ENCODE results near the gene TUFM.
"Not testable (repeated sequence)": the region's sequence is repeated elsewhere in the genome, so short reads cannot be mapped to it uniquely, and the experiment has no call there.

Gene TUFM

DNA sequence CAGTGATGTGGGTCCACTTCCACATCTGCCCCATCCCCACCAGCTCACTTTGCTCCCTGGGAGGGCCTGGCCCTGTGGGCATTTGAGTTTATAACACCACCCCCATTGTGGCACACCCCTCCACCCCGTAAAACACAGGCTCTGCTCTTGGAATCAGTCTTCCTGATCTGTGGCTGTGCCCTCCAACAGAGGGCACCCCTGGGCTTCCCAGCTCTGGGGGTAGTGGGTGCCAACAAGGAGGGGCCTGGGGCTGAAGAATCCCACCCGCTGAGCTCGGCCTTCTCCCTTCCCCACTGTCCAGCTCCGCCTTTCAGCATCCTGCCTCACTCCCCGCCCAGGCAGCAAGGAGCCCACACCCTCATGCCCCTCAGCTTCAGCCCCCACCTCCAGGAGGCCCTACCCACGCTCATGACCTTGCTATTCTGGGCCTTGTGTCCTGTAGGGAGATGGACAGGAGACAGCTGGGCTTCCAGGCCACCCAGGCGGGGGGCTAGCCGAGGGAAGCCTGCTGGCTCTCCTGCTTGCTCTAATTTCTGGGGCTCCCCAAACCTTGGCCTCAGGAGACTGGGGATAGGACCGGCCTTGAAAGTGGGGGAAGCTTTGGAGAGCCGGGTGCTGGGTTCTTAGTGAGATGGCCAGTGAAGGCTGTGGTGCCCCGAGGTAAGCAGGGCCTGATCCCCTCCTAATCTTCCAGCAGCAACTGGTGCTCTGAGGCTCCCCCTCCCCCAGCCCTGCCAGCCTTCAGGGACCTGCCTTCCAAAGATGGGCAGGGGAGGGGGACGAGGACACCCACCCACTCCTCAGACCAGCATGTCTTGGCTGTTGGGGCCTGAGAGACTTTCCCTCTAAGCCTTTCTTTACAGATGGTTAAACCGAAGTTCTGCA lies 29.2 kb upstream of the TUFM start:
- DNase-seq (ENCODE audit: low spot score): peak; percentile 13

DNA sequence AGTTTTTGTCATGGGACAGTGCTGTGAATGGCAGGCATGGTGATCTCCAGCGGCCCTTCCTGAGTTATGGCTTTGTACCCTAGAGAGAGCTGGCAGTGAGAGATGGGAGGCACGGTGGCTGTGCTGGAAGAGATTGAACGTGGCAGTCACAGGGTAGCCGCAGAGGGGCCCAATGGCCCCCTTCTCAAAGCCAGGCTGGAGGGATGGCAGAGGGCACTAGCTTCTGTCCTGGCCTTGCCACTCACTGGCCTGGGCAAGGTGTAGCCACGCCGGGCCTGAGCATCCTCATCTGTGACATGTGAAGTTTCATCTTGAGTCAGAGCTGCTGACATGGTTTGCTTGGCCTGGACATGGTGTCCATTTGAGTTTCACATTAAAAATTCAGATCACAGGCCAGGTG lies 28.3 kb upstream of the TUFM start:
- DNase-seq (ENCODE audit: low spot score): no peak

DNA sequence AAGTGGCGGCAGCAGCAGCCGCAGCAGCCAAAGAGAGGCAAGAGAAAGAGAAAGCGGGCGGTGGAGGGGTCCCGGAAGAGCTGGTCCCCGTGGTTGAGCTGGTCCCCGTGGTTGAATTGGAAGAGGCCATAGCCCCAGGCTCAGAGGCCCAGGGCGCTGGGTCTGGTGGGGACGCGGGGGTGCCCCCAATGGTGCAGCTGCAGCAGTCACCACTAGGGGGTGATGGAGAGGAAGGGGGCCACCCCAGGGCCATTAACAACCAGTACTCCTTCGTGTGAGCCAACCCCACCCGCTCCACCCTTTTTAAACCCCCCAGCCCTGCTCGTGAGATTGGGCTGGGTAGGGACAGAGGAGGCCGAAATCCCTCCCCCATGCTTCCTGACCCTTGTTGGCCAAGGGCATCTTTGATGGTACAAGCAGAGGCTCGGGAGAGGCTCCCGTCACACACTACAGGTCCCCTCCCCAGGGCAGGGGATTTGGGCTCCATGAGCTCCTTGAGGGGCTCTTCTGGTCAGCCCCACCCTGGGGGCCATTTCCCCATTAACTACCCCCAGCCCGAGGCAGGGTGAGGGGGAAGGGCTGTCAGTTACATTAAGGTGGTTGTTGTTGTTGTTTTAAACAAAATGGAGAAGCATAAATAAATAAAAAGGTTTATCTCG lies 27.5 kb upstream of the TUFM start:
- DNase-seq (ENCODE audit: low spot score): no peak

DNA sequence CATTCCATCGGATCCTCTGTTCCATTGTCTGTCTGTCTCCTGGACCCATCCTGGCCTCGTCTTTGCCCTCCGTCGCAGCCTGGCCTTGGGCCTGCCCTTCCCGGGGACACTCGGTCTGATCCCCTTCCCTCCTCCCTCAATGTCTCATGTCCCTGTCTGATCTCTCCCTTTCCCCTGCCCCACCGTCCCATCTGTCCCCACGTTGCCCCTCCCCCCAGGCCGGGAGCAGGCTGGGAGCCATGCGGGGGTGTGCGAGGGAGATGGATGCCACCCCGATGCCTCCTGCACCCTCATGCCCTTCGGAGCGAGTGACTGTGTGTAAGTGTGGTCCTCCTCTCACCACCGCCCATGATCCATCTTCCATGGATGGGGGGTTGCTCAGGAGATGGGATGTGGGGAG lies 26.8 kb upstream of the TUFM start:
- no peak for DNase-seq (ENCODE audit: low spot score)

DNA sequence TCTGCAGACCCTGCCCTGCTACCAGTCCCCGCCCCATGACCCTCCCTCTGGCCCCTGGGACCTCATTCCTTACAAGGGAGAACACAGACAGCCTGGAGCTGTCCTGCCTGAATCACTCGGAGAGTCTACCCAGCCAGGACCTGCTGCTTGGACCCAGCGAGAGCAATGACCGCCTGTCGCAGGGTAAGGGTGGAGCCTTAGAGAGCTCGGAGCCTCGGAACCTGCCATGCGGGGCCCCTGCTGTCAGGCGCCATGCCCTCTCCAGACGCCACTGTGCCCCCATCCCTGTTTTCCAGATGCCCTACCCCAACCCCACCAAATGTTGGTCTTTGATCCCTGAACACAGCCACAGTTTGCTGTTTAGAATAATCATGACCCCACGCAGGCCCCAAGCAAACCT lies 23.1 kb upstream of the TUFM start:
- no peak for DNase-seq (ENCODE audit: low spot score)

DNA sequence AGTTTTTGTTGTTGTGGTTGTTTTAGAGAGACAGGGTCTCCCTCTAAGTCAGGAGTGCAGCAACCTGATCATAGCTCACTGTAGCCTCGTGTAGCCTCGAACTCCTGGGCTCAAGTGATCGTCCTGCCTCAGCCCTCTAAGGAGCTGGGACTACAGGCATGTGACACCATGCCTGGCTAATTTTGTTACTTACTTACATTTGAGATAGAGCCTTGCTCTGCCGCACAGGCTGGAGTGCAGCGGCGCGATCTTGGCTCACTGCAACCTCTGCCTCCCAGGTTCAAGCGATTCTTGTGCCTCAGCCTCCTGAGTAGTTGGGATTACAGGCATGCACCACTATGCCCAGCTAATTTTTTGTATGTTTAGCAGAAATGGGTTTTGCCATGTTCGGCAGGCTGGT lies 21.5 kb upstream of the TUFM start:
- DNase-seq (ENCODE audit: low spot score): not testable (repeated sequence)

DNA sequence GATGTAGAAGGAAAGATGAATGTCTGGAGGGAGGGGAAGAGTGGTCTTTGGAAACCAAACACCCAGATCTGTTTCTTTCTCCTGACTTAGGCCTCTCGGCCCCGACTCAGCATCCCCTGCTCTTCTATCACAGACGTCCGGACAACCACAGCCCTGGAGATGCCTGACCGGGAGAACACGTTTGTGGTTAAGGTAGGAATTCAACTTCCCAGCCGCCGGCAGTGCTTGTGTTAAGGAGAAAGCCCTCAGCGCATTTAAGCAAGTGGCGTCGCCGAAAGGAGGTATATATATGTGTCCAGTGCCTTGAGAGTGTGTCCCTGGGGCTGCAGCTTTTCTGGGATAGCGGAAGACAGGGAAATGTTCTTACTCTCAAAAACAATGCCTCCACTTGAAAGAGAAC lies 21.1 kb upstream of the TUFM start:
- no peak for DNase-seq (ENCODE audit: low spot score)

DNA sequence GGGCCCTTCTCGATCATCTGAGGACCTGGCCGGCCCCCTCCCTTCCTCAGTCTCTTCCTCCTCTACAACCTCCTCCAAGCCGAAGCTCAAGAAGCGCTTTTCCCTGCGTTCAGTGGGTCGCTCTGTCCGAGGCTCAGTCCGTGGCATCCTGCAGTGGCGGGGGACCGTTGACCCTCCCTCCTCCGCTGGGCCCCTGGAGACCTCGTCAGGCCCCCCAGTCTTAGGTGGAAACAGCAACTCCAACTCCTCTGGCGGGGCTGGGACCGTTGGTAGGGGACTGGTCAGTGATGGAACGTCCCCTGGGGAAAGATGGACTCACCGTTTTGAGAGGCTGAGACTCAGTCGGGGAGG lies 20.3 kb upstream of the TUFM start:
- DNase-seq (ENCODE audit: low spot score): no peak

DNA sequence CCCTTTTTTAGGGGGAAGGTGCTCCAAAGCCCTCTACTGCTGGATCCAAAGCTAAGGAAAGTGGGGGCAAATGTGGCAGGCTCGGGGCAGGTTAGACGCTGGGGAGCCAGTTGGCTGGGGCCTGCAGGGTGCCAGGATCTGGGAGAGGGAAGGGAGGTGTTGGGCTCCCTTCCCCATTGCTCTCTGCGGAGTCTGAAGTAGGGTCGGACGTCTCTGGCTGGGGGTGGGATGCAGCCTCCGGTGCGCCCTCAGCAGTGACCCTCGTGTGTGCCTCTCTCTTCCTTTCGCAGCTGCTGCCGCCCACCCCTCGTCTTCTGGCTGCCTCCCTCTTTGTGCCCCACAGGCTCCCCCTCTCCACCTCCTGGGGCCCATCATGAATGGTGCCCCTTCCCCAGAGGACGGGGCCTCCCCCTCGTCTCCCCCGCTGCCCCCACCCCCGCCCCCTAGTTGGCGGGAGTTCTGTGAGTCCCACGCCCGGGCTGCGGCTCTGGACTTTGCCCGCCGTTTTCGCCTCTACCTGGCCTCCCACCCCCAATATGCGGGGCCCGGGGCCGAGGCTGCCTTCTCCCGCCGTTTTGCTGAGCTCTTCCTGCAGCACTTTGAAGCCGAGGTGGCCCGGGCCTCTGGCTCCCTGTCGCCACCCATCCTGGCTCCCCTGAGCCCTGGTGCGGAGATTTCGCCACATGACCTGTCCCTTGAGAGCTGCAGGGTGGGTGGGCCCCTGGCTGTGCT lies 19.7 kb upstream of the TUFM start:
- no peak for DNase-seq (ENCODE audit: low spot score)

DNA sequence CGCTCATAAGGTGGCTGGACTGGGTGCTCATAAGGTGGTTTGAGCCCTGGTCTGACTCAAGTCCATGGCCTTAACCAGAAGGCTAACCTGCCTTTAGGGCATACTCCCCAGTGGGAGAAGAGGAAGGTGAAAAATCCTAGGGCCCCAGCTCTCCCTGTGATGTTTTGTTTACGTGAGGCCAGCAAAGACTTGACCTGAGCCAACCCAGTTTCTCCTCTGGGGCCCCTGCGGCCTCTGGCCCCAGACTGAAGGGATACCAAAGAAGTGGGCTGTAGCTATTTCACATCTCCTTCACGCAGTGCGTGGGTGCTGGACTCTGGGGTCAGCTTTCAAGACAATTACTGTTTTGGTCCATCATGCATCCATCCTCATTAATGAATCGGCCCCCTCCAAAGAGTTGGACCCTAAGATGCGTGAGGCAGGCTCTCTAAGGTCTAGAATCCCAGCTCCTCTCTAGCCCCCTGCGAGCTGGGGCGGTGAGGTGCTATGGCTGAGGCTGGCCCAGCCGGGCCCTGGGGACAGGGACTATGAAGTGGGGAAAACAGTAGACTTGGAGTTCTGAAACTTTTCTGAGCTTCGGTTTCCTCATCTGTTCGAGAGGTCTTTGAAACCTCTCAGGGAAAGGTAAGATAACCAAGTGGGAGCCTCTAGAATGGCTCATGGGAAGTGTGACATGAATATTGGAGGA lies 19.0 kb upstream of the TUFM start:
- no peak for DNase-seq (ENCODE audit: low spot score)

DNA sequence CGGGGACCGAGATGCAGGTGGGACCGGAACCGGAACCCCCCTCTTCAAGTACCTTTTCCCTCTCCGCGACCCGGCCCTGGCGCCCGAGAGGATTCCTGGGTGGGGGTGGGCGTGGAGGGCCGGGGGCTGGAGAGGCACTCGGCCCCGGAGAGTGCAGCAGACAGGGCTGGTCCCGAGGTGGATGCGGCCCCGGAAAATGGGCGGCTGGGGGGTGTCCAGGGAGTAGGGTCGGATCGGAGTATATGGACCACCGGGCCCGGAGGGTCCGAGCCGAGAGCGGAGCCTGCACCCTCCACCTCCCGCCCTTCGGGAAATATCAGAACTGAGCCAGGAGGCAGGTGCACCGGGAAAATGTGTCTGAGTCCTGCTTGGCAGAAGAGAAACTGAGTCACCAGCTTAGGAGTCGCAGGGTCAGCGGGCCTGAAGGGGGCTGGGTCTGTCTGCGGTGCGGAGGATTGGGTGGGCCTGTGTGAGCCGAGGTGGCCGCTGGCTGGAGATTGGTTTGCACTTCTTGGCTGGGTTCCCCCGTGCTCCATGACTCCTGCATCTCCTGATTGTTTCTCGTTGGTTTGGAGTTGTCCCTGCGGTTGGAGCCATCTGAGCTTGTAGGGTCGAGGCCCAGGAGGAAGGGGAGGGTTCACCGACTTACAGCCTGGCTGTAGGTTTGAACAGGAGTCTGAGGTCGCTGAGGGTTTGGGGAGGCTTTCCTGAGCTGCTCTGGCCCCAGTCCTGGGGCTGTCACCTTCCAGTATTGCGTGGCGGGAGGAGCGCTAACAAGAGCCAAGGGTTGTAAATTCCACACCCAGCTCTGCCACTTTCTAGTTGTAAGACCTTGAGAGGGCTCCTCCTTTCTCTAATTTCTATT lies 18.0 kb upstream of the TUFM start:
- DNase-seq (ENCODE audit: low spot score): peak; percentile 42

DNA sequence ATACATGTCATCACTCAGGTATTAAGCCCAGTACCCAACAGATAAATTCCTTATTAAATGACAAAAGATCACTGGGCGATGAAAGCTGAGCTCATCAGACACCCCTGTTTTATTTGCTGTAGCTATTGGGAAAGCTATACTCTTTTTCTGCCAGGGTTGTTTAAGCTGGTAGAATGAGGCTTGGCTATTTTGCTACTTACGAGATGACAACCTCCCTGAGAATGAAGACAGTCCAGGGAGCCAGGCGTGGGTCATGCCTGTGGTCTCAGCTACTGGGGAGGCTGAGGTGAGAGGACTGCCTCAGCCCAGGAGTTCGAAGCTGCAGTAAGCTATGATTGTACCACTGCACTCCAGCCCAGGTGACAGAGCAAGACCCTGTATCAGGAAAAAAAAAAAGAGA lies 13.2 kb upstream of the TUFM start:
- DNase-seq (ENCODE audit: low spot score): no peak

DNA sequence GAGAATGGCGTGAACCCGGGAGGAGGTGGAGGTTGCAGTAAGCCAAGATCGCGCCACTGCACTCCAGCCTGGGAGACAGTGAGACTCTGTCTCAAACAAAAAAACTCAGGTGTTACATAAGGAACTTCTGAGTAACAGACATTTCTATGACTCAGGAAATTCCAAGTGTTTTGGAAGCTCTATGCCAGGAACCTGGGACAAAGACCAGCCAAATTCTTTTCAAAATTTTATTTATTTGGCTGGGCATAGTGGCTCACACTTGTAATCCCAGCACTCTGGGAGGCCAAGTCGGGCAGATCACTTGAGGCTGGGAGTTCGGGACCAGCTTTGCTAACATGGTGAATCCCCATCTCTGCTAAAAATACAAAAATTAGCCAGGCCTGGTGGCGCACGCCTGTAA lies 12.3 kb upstream of the TUFM start:
- no peak for DNase-seq (ENCODE audit: low spot score)

DNA sequence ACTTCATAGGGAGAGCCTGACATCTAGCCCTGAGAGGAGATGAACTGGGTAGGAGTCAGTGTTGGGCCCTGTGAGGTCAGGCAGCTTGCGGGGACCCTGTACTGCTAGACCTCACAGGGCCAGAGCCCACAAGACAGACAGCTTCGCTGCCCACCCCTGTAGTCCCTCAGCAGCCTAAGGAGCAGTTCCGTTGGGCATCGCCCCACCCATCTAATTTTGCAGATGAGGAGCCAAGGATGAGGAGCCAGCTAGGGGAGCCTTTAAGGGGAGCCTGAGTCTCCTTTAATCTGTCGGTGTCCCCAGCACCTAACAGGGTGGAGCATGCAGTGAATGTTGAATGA lies 755 bp upstream of the TUFM start:
- peak; percentile 22 for DNase-seq (ENCODE audit: low spot score)

DNA sequence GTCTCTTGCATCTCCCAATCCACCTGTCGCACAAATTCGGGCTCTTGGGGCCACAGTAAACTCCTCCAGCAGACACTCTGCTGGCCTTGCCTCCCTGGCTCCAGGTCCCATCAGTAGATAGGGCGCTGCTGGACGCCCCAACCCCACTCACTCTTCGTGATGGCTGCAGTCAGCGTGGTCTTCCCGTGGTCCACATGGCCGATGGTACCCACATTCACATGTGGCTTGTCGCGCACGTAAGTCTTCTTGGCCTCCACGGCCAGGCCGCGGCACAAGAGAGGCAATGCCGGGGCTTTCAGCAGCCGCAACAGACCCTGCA lies 428 bp downstream of the TUFM start:
- no peak for DNase-seq (ENCODE audit: low spot score)

DNA sequence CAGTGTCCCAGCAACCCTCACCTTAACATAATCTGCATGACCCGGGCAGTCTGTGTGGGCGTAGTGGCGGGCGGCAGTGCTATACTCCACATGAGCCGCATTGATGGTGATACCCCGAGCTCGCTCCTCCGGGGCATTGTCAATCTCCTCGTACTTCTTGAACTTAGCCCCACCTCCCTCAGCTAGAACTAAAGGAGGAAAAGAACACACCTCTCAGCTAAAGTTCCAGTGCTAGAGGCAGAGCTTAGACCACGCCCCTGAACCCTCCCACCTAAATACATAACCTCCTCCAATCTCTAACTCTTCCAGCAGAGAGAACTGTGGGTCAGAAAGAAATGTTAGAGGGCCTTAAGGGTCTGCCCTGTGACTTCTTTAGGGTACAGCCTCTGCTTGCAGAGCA lies 855 bp downstream of the TUFM start:
- peak; percentile 68 for DNase-seq (ENCODE audit: low spot score)

DNA sequence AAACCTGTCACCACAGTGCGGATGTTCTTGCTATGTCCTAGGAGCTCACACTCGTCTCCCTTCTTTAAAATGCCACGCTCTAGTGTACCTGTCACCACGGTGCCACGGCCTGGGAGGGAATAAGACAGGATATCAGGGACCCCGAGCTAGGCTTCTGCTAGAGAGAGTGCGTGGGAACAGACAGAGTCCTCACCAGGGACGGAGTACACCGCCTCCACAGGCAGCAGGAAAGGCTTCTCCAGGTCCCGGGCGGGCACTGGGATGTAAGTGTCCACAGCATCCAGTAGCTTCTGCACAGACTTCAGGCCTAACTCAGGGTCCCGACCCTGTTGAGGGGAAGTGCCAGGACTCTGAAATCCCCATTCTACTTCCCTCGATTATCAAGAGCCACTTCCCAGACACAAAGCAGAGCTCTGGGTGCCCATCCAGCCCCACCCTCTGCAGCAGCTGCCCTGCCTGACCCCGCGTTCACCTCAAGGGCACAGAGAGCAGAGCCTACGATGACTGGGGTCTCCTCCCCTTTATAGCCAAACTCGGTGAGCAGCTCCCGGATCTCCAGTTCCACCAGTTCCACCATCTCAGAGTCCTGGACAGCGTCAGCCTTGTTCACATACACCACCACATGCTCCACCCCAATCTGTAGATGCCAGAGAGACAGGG lies 1.8 kb downstream of the TUFM start:
- no peak for DNase-seq (ENCODE audit: low spot score)

DNA sequence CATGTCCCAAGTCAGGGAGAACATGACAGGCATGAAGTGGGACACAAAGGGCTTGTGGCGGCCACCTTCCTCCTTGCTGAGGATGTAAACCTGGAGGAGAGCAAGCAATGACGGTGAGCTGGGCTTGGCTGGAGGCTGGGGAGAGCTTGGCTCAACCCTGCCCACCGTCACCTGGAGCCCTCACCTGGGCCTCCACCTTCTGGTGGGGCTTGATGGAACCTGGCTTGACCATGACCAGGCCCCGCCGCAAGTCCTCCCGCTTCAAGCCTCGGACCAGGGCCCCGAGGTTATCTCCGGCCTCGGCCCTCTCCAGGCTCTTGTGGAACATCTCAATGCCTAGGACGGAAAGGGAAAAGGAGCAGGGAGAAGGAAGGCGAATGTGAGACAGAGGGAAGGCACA lies 2.4 kb downstream of the TUFM start:
- DNase-seq (ENCODE audit: low spot score): no peak

DNA sequence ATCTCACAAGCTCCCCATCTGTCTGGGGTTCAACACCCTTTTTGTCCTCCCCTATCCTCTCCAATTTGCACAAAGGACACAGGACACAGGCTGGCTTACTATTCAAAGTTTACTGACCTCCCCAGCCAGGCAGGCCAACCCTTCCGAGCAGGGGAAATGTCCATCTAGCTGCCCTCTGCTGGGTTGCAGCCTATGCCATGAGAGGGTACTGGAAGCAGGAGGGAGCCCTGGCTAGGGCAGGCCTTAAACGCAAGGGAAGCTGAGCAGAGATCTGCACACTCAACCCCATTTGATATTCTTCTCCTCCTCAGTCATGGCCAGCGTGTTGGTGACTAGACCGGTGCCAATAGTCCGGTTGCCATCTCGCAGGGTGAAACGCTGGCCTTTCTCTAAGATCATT lies 3.5 kb downstream of the TUFM start:
- DNase-seq (ENCODE audit: low spot score): no peak

DNA sequence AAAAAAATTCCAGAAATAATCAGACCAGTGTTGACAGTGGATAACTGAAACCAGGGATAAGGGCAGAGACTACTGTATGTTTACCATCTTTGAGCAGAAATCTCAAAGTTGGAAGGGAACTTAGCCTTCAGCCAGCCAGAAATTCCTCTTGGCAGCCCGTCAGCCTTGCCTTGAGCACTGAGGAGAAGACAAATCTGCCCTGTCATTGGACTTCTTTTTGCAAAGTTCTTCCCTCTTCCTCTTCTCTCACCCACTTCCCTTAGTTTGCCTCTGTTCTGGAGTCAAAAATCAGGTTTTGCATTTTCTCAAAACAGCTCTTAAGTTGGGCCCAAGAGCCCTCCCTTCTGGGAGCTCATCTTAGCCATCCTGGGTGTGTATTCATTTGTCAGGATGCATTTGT lies 6.2 kb downstream of the TUFM start:
- DNase-seq (ENCODE audit: low spot score): peak; percentile 42

DNA sequence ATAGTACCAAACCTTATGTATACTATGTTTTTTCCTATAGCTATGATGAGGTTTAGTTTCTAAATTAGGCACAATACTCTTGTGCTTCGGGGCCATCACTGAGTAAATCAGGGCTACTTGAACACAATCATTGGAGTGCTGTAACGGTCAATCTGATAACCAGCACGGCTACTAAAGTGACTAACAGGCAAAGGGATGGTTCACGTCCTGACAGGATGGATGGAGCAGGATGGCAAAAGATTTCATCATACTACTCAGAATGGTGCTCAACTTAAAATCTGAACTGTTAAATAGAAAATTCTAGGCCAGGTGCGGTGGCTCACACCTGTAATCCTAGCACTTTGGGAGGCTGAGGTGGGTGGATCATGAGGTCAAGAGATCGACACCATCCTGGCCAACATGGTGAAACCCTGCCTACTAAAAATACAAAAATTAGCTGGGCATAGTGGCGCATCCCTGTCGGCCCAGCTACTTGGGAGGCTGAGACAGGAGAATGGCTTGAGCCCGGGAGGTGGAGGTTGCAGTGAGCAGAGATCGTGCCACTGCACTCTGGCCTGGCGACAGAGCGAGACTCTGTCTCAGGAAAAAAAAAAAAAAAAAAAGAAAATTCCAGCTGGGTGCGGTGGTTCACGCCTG lies 7.0 kb downstream of the TUFM start:
- DNase-seq (ENCODE audit: low spot score): no peak

Data from cerebellar cortex (tissue), 1 donor.